ENCODE data around the gene BCAS4.

GRCh38 chr20:50872560-50873425 is 77.9 kb downstream of the BCAS4 start:
- TF ChIP-seq, protein P1, sequence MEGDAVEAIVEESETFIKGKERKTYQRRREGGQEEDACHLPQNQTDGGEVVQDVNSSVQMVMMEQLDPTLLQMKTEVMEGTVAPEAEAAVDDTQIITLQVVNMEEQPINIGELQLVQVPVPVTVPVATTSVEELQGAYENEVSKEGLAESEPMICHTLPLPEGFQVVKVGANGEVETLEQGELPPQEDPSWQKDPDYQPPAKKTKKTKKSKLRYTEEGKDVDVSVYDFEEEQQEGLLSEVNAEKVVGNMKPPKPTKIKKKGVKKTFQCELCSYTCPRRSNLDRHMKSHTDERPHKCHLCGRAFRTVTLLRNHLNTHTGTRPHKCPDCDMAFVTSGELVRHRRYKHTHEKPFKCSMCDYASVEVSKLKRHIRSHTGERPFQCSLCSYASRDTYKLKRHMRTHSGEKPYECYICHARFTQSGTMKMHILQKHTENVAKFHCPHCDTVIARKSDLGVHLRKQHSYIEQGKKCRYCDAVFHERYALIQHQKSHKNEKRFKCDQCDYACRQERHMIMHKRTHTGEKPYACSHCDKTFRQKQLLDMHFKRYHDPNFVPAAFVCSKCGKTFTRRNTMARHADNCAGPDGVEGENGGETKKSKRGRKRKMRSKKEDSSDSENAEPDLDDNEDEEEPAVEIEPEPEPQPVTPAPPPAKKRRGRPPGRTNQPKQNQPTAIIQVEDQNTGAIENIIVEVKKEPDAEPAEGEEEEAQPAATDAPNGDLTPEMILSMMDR (IDR thresholded peaks at IDR 0.05): no peak
- TF ChIP-seq POLR2A (IDR thresholded peaks at IDR 0.05) (no peak), POLR2AphosphoS5 (IDR thresholded peaks at IDR 0.05) (no peak)

Measured in breast epithelium (tissue), 3 donors.